GM21786 (cell line): Measurements from ENCODE around the gene MARCHF3.

ENCODE experiments used
- ATAC-seq: cut with Tn5 transposase; IDR thresholded peaks from one replicate; pipeline ENCODE4 v1.9.1; 2021; ENCODE audit not compliant: unreplicated experiment

The MARCHF3 gene

DNA sequence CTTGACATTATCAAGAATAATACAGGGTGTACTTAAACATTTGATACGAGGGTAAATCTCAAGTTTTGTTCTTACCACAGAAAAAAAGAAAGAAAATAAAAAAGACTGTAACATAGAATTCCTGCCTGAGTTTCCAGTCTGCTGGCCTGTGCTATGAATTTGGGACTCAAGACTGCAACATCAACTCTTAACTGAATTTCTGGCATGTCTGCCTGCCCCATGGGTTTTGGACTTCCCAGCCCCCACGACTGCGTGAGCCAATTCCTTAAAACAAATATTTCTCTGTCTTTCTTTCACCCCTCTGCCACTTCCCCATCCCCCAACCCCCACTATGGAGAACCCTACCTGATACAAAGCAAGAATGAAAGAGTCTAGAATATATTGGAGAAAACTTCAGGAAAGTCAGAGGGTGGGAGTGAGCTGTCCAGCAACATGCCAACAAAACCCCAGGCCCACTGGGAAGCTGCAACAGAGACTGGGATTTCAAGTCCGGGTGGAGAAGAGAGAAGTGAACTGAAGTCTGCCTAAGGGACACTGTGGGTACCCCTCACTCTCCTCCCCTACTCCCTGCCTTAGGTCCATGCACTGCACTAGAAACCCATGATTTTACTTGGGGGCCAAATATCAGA lies 43.0 kb downstream of the MARCHF3 start:
- no peak for ATAC-seq

GRCh38 chr5:126984632-126985031 lies 45.7 kb downstream of the MARCHF3 start:
- no peak for ATAC-seq

DNA sequence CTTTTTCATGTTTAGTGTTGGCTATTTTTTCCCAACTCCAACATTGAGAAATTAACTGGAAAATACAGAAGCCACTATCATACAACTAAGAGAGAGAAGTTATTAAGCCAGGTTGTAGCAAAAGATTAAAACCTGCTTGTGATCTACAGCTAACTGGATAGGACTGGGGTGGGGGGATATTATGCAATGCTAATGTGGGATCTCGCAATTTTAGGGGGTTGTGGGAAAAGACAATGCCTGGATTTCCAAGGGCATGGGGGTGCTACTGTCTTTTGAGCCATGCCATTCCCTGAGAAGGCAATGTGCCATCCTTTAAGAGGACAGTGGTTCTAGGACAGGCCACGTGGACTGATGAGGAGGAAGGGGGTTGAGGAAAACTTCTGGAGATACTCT lies 46.5 kb downstream of the MARCHF3 start:
- no peak for ATAC-seq

DNA sequence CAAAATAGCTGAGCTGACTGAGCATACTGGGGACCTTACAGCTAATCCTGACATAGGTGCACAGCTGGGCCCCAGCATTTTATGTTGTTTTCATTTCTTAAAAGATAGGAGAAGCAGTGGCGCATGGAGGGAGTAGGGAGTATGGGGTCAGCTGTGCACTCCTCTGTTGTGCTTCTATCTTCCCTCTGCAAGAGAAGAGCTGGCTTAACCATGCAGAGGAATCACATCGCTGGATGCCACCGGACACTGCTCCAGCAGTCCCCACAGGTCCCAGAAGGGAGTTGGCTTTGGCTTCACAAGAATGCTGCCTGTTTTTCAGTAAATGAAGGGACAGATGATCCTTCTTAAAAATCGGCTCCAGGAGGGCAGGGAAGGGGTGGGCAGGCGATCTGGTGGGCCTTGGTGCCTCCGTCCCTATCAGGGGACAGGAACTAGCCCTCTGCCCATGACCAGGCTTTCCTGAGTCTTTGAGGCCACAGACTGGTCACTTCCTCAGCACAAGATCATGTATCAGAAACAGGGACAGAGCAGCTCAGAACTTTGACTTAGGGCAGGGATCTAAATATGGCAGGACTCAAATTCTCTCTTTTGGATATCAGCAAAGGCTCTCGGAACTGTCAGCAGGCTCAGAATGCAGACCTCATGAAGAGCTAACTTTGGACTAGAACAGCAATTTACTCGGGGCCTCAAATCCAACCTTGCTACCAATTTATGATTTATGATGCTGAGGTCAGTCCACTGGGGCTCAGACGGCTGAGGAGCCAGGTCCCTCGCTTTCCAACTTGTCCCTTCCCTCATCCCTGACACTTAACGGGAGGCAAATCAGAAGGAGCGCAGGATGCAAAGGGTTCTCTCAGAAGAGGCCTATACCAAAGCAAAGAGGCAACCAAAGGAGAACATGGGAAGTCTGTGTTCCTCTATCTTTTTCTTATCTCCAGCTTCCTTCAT lies 47.2 kb downstream of the MARCHF3 start:
- no peak for ATAC-seq

DNA sequence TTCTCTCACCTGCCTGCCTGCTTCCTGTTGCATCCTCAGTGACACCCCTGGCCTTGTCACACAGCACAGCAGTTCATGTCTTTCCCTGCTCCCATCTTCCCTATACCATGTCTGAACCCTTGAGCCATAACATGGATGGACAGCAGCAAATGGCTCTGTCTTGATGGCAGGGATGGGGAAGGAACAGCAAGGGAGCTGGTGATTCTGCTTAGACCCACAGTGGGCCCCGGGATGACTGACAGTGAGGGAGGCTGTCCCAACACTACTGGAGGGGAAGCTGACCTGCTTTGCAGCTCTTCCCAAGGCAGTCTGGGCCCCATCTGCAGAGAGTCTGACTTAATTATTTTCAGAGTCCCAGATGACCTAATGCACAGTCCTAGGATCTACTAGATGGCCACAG lies 48.2 kb downstream of the MARCHF3 start:
- ATAC-seq = no peak

GRCh38 chr5:126981701-126982100 lies 48.7 kb downstream of the MARCHF3 start:
- ATAC-seq = no peak

GRCh38 chr5:126981222-126981621 lies 49.1 kb downstream of the MARCHF3 start:
- ATAC-seq = no peak

GRCh38 chr5:126978258-126978657 lies 52.1 kb downstream of the MARCHF3 start:
- no peak for ATAC-seq

DNA sequence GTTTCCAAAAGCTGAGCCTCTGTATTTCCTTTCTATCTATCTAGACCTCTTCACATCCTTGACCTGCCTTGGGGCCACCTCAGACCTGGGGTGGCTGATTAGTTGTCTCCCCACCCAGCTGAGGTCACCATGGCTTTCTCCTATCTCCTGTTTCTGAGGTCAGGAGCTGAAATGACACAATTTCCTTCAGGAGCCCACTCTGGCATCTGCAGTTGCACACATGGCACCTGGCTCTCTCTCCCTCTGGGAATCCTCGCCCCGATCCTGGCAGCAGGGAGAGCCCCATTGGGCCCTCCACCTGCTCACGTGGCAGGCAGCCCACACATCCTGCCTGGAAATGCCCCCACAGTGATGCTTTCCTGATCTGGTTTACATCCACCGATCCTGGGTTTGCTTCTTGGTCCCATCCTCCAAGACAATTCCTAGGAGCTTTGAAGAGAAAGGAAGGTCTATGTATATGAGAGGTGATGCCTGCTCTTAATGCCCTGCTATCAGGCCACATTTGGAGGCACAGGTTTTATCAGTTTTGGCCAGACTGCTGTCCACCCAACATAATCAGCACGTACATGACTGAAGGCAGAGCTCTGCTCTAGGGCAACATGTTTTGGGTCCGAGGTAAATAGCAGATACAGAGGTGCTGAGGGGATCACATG lies 53.7 kb downstream of the MARCHF3 start:
- no peak for ATAC-seq

DNA sequence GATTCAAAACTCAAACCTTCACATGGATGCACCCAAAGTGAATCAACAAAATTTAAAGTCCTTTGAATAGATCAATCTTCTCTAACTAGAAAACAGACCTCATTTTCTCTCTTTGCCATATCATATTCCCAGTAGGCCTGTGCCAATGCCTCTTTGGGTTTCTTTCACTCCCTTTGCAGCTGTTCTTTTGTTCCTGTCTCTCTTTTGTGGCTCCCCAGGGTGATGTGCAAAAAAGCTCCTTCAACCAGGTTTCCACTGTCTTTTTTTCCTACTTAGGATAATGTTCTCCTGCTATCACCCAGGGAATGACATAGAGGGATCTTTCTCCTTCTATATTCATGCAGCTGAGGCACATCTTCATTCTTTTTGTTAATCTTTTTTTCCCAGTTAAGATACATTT lies 54.6 kb downstream of the MARCHF3 start:
- no peak for ATAC-seq

- ATAC-seq = no peak
Observed at GRCh38 chr5:126973193-126973592, 57.2 kb downstream of the MARCHF3 start.

DNA sequence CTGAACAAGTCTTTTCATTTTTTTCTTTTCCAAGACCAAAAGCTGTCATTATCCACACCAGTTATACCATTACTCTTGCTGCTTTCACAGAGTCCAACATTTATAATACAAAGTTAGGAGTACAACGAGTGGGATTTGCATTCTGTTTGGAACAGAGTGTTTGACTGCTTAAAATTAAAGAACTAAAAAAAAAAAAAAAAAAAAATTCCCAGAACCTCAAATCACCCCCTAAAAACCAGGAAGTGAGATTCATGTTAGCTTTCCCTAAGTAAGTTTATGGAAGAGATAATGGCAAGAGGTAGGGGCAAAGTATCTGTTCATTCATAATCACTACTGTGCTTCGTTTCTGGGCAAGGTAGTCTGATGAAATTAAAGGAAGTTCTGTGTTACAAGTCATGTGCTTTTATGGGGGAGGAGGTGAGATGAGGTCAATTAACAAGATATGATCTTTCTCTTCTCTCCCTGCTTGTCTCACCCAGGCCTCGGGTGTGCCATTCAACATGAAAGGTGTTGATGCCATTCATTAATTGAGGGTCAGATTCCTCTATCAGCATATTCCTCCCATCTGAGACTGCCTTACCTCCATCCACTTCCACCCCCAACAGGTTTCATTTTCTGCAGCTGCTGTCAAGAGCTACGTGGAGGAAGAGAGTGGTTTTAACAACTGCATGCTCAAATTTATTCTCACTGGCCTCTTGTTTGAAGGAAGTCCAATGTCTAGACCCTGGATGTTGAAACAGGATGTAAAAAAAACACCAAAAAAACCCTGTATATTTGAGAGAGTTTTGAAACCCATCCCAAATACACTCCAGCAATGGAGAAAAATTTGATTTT lies 58.1 kb downstream of the MARCHF3 start:
- peak; percentile 73 for ATAC-seq

- ATAC-seq = no peak
Observed at GRCh38 chr5:126971455-126972031, 58.8 kb downstream of the MARCHF3 start.

- no peak for ATAC-seq
Observed at GRCh38 chr5:126970517-126971017, 59.8 kb downstream of the MARCHF3 start.

GRCh38 chr5:126969548-126969947 lies 60.8 kb downstream of the MARCHF3 start:
- ATAC-seq = peak; percentile 30

GRCh38 chr5:126967808-126968466 lies 62.4 kb downstream of the MARCHF3 start:
- ATAC-seq = no peak

- peak; percentile 4 for ATAC-seq
Observed at GRCh38 chr5:126965487-126965886, 64.9 kb downstream of the MARCHF3 start.

- ATAC-seq = peak; percentile 57
Observed at GRCh38 chr5:126965061-126965475, 65.3 kb downstream of the MARCHF3 start.

GRCh38 chr5:126963822-126964375 lies 66.5 kb downstream of the MARCHF3 start:
- ATAC-seq = no peak
